GM12878 (cell line): ENCODE measurements around the gene CCSER2. TPM values are rescaled to one million over a fixed set of nuclear protein-coding genes. Genes with fewer than 3 reads are reported as not detected.
A peak's percentile ranks its signal among the peaks of the same experiment; 100 is the strongest.

ENCODE experiments used
- ATAC-seq: fragments of 200-7000 bp; cut with Tn5 transposase; 3 replicates; pipeline ENCODE4 v1.9.1; 2020; ENCODE audit warnings: mild to moderate bottlenecking, moderate library complexity
- Bru-seq: library from RNA; stranded (reverse); fragments of 400-500 nt; gene quantifications from one replicate; lab custom pipeline; 2021; lab: Mats Ljungman, UMichigan
- BruChase-seq, 2 experiments: library from RNA; stranded (reverse); fragments of 400-500 nt; gene quantifications; one replicate each; lab custom pipeline; 2021; lab: Mats Ljungman, UMichigan
- BruUV-seq: library from RNA; stranded (reverse); fragments of 400-500 nt; replicated peaks from 2 replicates; lab custom pipeline; 2021; lab: Mats Ljungman, UMichigan
- CTCF ChIA-PET: fragments of 300-600 bp; sonication (Branson Sonifier 250); formaldehyde crosslinking; extraction: SDS; loops from one replicate; lab custom pipeline; 2021; ENCODE audit warnings: inconsistent platforms; lab: Yijun Ruan, JAX
- POLR2A ChIA-PET: fragments of 350-600 bp; formaldehyde crosslinking; extraction: SDS; loops from one replicate; lab custom pipeline; 2021; ENCODE audit warnings: inconsistent platforms; lab: Charles Lee
- RAD21 ChIA-PET: fragments of 300-600 bp; sonication (Branson Sonifier 250); formaldehyde crosslinking; loops from one replicate; lab custom pipeline; 2023; ENCODE audit warnings: antibody characterized with exemption; ENCODE audit not compliant: unreplicated experiment; lab: Charles Lee
- SMC1A ChIA-PET: fragments of 300-600 bp; sonication (Branson Sonifier 250); formaldehyde crosslinking; loops from one replicate; lab custom pipeline; 2023; ENCODE audit not compliant: unreplicated experiment, uncharacterized antibody; lab: Charles Lee
- DNase-seq: peaks from one replicate; pipeline ENCODE4 v3.0.0-alpha.2; 2011; ENCODE audit warnings: low read depth, low spot score
- FAIRE-seq: peaks from 3 replicates; lab custom pipeline; 2011; peaks lifted over from hg19 to GRCh38; lab: Jason Lieb, UNC
- H2AFZ ChIP-seq: 2 replicates; pipeline ENCODE4 v1.6.0; 2011; ENCODE audit warnings: low read depth, low read length, control low read depth; ENCODE audit not compliant: control insufficient read depth
- H3K27ac ChIP-seq: 2 replicates; pipeline ENCODE4 v1.5.1; 2011; ENCODE audit warnings: control low read depth; ENCODE audit not compliant: control insufficient read depth, insufficient read depth
- H3K27me3 ChIP-seq, 2 experiments: replicated peaks in 1 of 2; 2 replicates each; pipeline versions ENCODE4 v1.6.0 to v1.6.1; 2011; ENCODE audit warnings: low read length in 1 of 2; ENCODE audit not compliant: control insufficient read depth in 2 of 2, insufficient read depth in 2 of 2
- H3K36me3 ChIP-seq, 2 experiments: 2 replicates each; pipeline ENCODE4 v1.5.1; 2011; ENCODE audit warnings: low read length in 1 of 2; ENCODE audit not compliant: control insufficient read depth in 2 of 2, insufficient read depth in 2 of 2
- H3K4me1 ChIP-seq: 2 replicates; pipeline ENCODE4 v1.6.1; 2011; ENCODE audit warnings: mild to moderate bottlenecking, low read length, moderate library complexity, mixed read lengths; ENCODE audit not compliant: control insufficient read depth, insufficient read depth
- H3K4me2 ChIP-seq: 2 replicates; pipeline ENCODE4 v1.6.0; 2011; ENCODE audit warnings: control low read depth; ENCODE audit not compliant: control insufficient read depth, insufficient read depth
- H3K4me3 ChIP-seq: fragments of 200-600 bp; sonication (generic); 2 replicates; pipeline ENCODE4 v1.5.1; 2016
- H3K79me2 ChIP-seq: 2 replicates; pipeline ENCODE4 v1.6.0; 2011; ENCODE audit warnings: low read length; ENCODE audit not compliant: control insufficient read depth, insufficient read depth
- H3K9ac ChIP-seq: 2 replicates; pipeline ENCODE4 v1.8.0; 2011; ENCODE audit warnings: low read length, control low read depth, mixed read lengths; ENCODE audit not compliant: control insufficient read depth, insufficient read depth
- H3K9me3 ChIP-seq: replicated peaks from 3 replicates; pipeline ENCODE4 v1.5.1; 2011; ENCODE audit warnings: mild to moderate bottlenecking, low read length; ENCODE audit not compliant: control insufficient read depth, insufficient read depth
- H4K20me1 ChIP-seq: 2 replicates; pipeline ENCODE4 v1.6.0; 2011; ENCODE audit not compliant: control insufficient read depth, insufficient read depth
- BCL11A ChIP-seq: IDR thresholded peaks from 2 replicates; pipeline ENCODE4 v1.6.1; 2011; ENCODE audit warnings: low read depth, low read length
- BCL3 ChIP-seq: IDR thresholded peaks from 2 replicates; pipeline ENCODE4 v1.6.1; 2011; ENCODE audit warnings: borderline replicate concordance, low read depth, mild to moderate bottlenecking, moderate library complexity, low read length; ENCODE audit not compliant: insufficient read depth, poor library complexity, severe bottlenecking
- CEBPB ChIP-seq, 2 experiments: fragments of 150-350 bp in 1 of 2; IDR thresholded peaks; 2 replicates each; pipeline ENCODE4 v1.6.1; 2012 to 2014; ENCODE audit warnings: low read depth in 2 of 2, low read length in 2 of 2, borderline replicate concordance in 1 of 2, inconsistent platforms in 1 of 2
- CHD4 ChIP-seq: fragments of 200-600 bp; sonication (generic); IDR thresholded peaks from 2 replicates; pipeline ENCODE4 v1.6.1; 2016; ENCODE audit warnings: mild to moderate bottlenecking
- FOXK2 ChIP-seq: fragments of 450-650 bp; IDR thresholded peaks from 2 replicates; pipeline ENCODE4 v1.6.1; 2017; ENCODE audit warnings: mild to moderate bottlenecking, moderate library complexity
- KLF5 ChIP-seq: fragments of 450-650 bp; IDR thresholded peaks from 2 replicates; pipeline ENCODE4 v1.6.1; 2014; ENCODE audit warnings: mild to moderate bottlenecking; ENCODE audit not compliant: partially characterized antibody
- MYB ChIP-seq: fragments of 150-350 bp; IDR thresholded peaks from 2 replicates; pipeline ENCODE4 v1.6.1; 2014; ENCODE audit warnings: mild to moderate bottlenecking, low read depth, low read length, borderline replicate concordance
- PBX3 ChIP-seq: IDR thresholded peaks from 2 replicates; pipeline ENCODE4 v1.6.1; 2011; ENCODE audit warnings: mild to moderate bottlenecking, low read depth, low read length, moderate library complexity; ENCODE audit not compliant: insufficient replicate concordance
- POLR2AphosphoS2 ChIP-seq: IDR thresholded peaks from 2 replicates; pipeline ENCODE4 v1.6.1; 2011; ENCODE audit warnings: low read depth, mild to moderate bottlenecking, low read length, improper control_type of control experiment, moderate library complexity
- SIN3A ChIP-seq: IDR thresholded peaks from 2 replicates; pipeline ENCODE4 v1.6.1; 2012; ENCODE audit warnings: low read depth, low read length, improper control_type of control experiment
- STAT3 ChIP-seq: IDR thresholded peaks from 2 replicates; pipeline ENCODE4 v1.6.1; 2011; ENCODE audit warnings: low read depth, low read length, improper control_type of control experiment
- TAF1 ChIP-seq: IDR thresholded peaks from 2 replicates; pipeline ENCODE4 v1.6.1; 2011; ENCODE audit warnings: mild to moderate bottlenecking, low read depth, low read length, borderline replicate concordance
- TCF7 ChIP-seq: IDR thresholded peaks from 2 replicates; pipeline ENCODE4 v1.6.1; 2014; ENCODE audit warnings: antibody characterized with exemption, borderline replicate concordance
- USF1 ChIP-seq: IDR thresholded peaks from 2 replicates; pipeline ENCODE4 v1.6.1; 2011; ENCODE audit warnings: borderline replicate concordance, low read depth, mild to moderate bottlenecking, moderate library complexity, mixed read lengths, low read length; ENCODE audit not compliant: insufficient read depth; ENCODE audit errors: extremely low read length
- WGBS: methylation state at CpG from one replicate; pipeline ENCODE4 v1.1.6; 2016; ENCODE audit warnings: low lambda C conversion rate; ENCODE audit not compliant: insufficient replicate concordance, insufficient coverage; ENCODE audit errors: missing lambda C conversion rate; 5-methylcytosine and 5-hydroxymethylcytosine counted together
- in situ Hi-C: fragments of 300-500 bp; cut with MboI; formaldehyde crosslinking; loops from 9 replicates; pipeline ENCODE4 v1.14.3; 2018; ENCODE audit warnings: mixed read lengths
- intact Hi-C: fragments of 100-400 bp; cut with micrococcal nuclease; formaldehyde crosslinking; loops from one replicate; pipeline ENCODE4 v1.14.2; 2022; ENCODE audit not compliant: unreplicated experiment
- long read RNA-seq, 2 experiments: library from polyadenylated mRNA; unstranded; transcript quantifications; one replicate each; pipeline ENCODE4 v2.0.0, GENCODE V29; 2019 to 2020
- polyA minus RNA-seq, 3 experiments: library from RNA; depleted of rRNA, polyadenylated mRNA; stranded (reverse); fragments of >200 nt; gene quantifications; 2 replicates each; pipeline ENCODE4 v1.2.3, GENCODE V29; 2011
- polyA plus RNA-seq, 11 experiments: library from polyadenylated mRNA; depleted of rRNA in 4 of 11; unstranded in 6 of 11; stranded (reverse) in 5 of 11; fragments of >200 nt; fragmentation: Nextera tagmentation in 4 of 11; fragmentation: Illumina TruSeq in 1 of 11; extraction: Ambion mirVana in 4 of 11; extraction: Trizol in 1 of 11; gene quantifications; 1 replicate in 1 of 11; 2 replicates in 10 of 11; pipeline versions ENCODE4 v1.2.1 to v1.2.3, GENCODE V29; 2011 to 2016; ENCODE audit warnings: inconsistent platforms in 2 of 11, missing spikeins in 2 of 11, low read depth in 1 of 11
- total RNA-seq, 4 experiments: library from RNA; depleted of rRNA in 3 of 4; stranded (reverse); fragments of >200 nt in 3 of 4; fragmentation: Illumina TruSeq in 1 of 4; extraction: Trizol in 1 of 4; gene quantifications; 2 replicates each; pipeline versions ENCODE4 v1.2.1 to v1.2.3, GENCODE V29; 2013 to 2021

The CCSER2 gene
- 87.2 and 91.9 TPM in 2 replicates for total RNA-seq (2013; cell fraction: nucleolus; rRNA removed)
- total RNA-seq (2014; rRNA removed) (8.8 and 9.2 TPM in 2 replicates), total RNA-seq (2014; rRNA removed; fragmentation: Illumina TruSeq; extraction: Trizol) (15.3 and 16.9 TPM in 2 replicates), total RNA-seq (2021) (18.8 and 21.2 TPM in 2 replicates), polyA plus RNA-seq (2011; rRNA removed) (12.4 and 17.5 TPM in 2 replicates), polyA plus RNA-seq (2014; fragmentation: Illumina TruSeq; extraction: Trizol) (14.0 and 14.5 TPM in 2 replicates), polyA plus RNA-seq (2014; fragmentation: Nextera tagmentation; extraction: Ambion mirVana) (1 to 10 TPM; 4.7 to 6.8 TPM), polyA plus RNA-seq (2014; rRNA removed) (5.3 and 5.4 TPM in 2 replicates), polyA plus RNA-seq (2016; fragmentation: Nextera tagmentation; extraction: Ambion mirVana) (10 to 100 TPM; 16.5 to 18.5 TPM), polyA minus RNA-seq (2011; rRNA and poly(A)+ RNA removed) (14.1 and 21.2 TPM in 2 replicates), Bru-seq, nascent RNA (percentile 82 among the genes with signal in this experiment), BruChase-seq, experiment 1, labeled RNA remaining after a 6-hour chase (percentile 73 among the genes with signal in this experiment), BruChase-seq, experiment 2, labeled RNA remaining after a 2-hour chase (percentile 77 among the genes with signal in this experiment)
- polyA plus RNA-seq (2011; ENCODE audit: low read depth), result 4.6 TPM
- polyA plus RNA-seq (2011; cell fraction: cytosol; rRNA removed), result 6.0 and 6.2 TPM in 2 replicates
- 4.8 and 5.8 TPM in 2 replicates for polyA plus RNA-seq (2011; cell fraction: nucleus; rRNA removed)
- 6.4 and 7.1 TPM in 2 replicates for polyA plus RNA-seq (2012)
- polyA minus RNA-seq (2011; cell fraction: cytosol; rRNA and poly(A)+ RNA removed), result 9.9 and 10.8 TPM in 2 replicates
- polyA minus RNA-seq (2011; cell fraction: nucleus; rRNA and poly(A)+ RNA removed), result 16.8 and 23.3 TPM in 2 replicates
- long read RNA-seq, experiment 1, partial matches to known transcripts, result 5 of 5 reads
- long read RNA-seq, experiment 1, other reads (novel, unspliced or antisense), result 0 of 5 reads
- long read RNA-seq, experiment 2, partial matches to known transcripts, result 32 of 44 reads
- long read RNA-seq, experiment 2, other reads (novel, unspliced or antisense), result 10 of 44 reads

- POLR2A ChIA-PET, result interaction anchor here (0.6 to 0.9 kb wide), 4 partner anchors 9 to 235 kb away, joined by 3 to 6 read pairs (median 3); no protein-coding TSS in a partner anchor
- in situ Hi-C loops, result loop anchor here (5.0 kb wide), 1 partner anchor 186 kb away; no protein-coding TSS in a partner anchor
- Histone ChIP-seq H3K79me2 (peaks cover 5% of the 10 kb centered on the region), H3K4me1 (peaks cover 14% of the 10 kb centered on the region), H3K4me3 (peak within 1 kb of the TSS; percentile 75), H4K20me1 (no peaks in the 10 kb centered on the region), H2AFZ (peak within 1 kb of the TSS; percentile 87), H3K36me3 (no peaks in the 10 kb centered on the region), H3K9me3 (no peaks in the 10 kb centered on the region), H3K27me3 (no peaks in the 10 kb centered on the region; a peak in 1 of 4 replicates), H3K4me2 (peak within 1 kb of the TSS; percentile 85), H3K9ac (peak within 1 kb of the TSS; percentile 76), H3K27ac (peak within 1 kb of the TSS; percentile 69)
- DNase-seq (no peak), FAIRE-seq (peak; percentile 86), ATAC-seq (peak; percentile 74)
- no TSS peak for BruUV-seq
- intact Hi-C loops, result no loop called here
- 2% methylated on average over 58 of the region's 104 CpGs for WGBS
- SMC1A ChIA-PET, result interaction anchor here (0.7 to 2.6 kb wide), 7 partner anchors 9 to 160 kb away, joined by 3 to 14 read pairs (median 4); partner anchors contain the start of gene GPR15LG
- CTCF ChIA-PET, result interaction anchor here (0.7 to 2.9 kb wide), 8 partner anchors 9 to 209 kb away, joined by 3 to 8 read pairs (median 4); no protein-coding TSS in a partner anchor
- RAD21 ChIA-PET, result interaction anchor here (1.0 to 1.9 kb wide), 4 partner anchors 11 to 209 kb away, joined by 3 to 10 read pairs (median 5); no protein-coding TSS in a partner anchor
- TF ChIP-seq BCL11A, result peak; percentile 55
- no peak for TF ChIP-seq MYB
- no peak for TF ChIP-seq FOXK2
- no peak for TF ChIP-seq TCF7
- no peak for TF ChIP-seq PBX3
- no peak for TF ChIP-seq SIN3A
- peak; percentile 44; the same call in 1 of the 2 replicates for TF ChIP-seq TAF1
- TF ChIP-seq USF1, result peak; percentile 16
- TF ChIP-seq CHD4, result no peak
- TF ChIP-seq BCL3, result peak; percentile 43
- peak; percentile 47; the same call in 1 of the 2 replicates for TF ChIP-seq POLR2AphosphoS2
- TF ChIP-seq CEBPB (IDR thresholded peaks at IDR 0.05; ENCODE audit: borderline replicate concordance in 1 of 2, low read depth in 2 of 2, low read length in 2 of 2), result no peak
- peak; percentile 41 for TF ChIP-seq KLF5
- TF ChIP-seq STAT3, result no peak
These were observed at the start of gene CCSER2 for GRCh38 chr10:84328418-84329195. Gene CCSER2 (plus strand): TSS chr10:84328589. CDS start chr10:84371053, 42,464 bp downstream.
